Activated CD4-positive, alpha-beta T cell treated with anti-CD3 and anti-CD28 coated beads, Interleukin-2, Interleukin-4, amounts not matched to agents 100 ng/mL and 50 ng/mL, durations not matched to agents 16 hours and 8 hours (primary cell): ENCODE results near the gene XRRA1.
"Not testable (repeated sequence)": the region's sequence is repeated elsewhere in the genome, so short reads cannot be mapped to it uniquely, and the experiment has no call there.

Experiments used
- DNase-seq: peaks from one replicate; pipeline ENCODE4 v3.0.0-alpha.2; 2020; ENCODE audit warnings: low spot score

XRRA1 gene

DNA sequence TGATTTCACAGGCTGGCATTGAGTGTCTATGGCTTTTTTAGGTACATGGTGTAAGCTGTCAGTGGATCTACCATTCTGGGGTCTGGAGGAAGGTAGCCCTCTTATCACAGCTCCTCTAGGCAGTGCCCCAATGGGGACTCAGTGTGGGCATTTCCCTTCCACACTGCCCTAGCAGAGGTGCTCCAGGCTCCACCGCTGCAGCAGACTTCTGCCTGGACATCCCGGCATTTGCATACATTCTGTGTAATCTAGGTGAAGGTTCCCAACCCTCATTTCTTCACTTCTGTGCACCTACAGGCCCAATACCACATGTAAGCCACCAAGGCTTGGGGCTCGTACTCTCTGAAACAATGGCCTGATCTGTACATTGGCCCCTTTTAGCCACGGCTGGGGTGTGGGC lies 122.0 kb downstream of the XRRA1 start:
- DNase-seq = no peak

DNA sequence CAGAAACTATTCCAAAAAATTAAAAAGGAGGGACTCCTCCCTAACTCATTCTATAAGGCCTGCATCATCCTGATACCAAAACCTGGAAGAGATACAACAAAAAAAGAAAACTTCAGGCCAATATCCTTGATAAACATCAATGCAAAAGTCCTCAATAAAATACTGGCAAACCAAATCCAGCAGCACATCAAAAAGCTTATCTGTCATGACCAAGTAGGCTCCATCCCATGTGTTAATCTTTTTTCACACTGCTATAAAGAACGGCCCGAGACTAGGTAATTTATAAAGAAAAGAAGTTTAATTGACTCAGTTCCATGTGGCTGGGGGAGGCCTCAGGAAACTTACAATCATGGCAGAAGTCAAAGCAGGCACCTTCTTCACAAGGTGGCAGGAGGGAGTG lies 123.3 kb downstream of the XRRA1 start:
- not testable (repeated sequence) for DNase-seq

DNA sequence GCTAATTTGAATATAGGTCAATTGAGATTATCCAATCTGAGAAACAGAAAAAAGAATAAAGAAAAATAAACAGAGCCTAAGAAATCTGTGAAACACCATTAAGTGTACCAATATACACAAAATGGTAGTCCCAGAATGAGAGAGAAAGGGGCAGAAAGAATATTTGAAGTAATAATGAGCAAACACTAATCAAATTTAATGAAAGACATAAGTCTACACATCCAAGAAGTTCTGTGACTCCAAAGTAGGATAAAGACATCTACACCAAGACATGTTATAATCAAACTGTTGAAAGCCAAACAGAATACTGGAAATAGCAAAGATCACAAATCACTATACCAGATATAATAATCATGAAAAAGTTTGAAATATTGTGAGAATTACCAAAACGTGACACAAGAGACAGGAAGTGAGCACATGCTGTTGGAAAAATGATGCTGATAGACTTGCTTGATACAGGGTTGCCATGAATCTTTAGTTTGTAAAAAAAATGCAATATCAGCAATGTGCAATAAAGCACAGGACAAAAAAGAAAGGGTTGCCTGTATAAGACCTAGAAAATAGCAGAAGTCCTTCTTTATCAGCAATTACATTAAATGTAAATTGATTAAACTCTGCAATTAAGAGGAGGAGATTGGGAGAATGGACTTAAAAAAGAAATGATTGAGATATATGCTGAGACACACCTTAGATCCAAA lies 124.5 kb downstream of the XRRA1 start:
- no peak for DNase-seq

DNA sequence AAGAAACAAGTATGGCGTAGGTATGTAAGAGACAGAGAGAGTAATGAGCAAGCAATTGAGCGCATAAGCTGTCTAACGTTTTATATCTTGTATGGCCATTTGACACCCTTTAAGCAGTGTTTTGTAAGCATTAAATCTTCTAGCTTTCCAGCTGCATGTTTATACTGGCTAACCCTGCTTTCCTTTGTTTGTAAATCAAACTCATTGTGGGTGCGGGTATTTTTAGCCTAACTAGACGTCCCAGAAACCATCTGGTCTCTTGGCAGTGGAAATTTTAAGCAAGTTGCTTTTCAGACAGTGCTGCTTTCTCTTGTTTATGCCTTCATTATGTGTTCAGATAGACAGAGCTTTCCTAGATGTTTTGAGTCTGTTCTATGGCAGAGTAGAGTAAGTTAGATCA lies 126.7 kb downstream of the XRRA1 start:
- DNase-seq = no peak

- peak; percentile 16 for DNase-seq
Observed at GRCh38 chr11:74820763-74821162, 128.1 kb downstream of the XRRA1 start.

DNA sequence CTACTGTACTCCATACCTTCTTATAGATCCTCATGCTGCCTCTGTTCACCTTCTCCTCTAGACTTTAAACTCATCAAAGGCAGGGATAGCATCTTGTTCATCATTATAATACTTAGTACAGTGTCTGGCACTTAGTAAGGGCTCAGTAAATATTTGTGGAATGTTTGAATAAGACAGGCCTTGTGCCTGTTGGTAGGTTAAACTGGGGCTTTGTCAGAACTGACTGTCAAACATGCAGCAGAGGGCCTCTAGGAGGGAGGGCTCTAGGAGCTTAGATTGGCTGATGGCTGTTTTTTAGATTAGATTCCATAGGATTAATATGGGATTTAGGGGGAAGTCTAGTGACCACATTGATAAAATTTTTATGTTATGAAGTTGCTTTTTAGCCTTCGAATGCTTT lies 129.5 kb downstream of the XRRA1 start:
- no peak for DNase-seq

DNA sequence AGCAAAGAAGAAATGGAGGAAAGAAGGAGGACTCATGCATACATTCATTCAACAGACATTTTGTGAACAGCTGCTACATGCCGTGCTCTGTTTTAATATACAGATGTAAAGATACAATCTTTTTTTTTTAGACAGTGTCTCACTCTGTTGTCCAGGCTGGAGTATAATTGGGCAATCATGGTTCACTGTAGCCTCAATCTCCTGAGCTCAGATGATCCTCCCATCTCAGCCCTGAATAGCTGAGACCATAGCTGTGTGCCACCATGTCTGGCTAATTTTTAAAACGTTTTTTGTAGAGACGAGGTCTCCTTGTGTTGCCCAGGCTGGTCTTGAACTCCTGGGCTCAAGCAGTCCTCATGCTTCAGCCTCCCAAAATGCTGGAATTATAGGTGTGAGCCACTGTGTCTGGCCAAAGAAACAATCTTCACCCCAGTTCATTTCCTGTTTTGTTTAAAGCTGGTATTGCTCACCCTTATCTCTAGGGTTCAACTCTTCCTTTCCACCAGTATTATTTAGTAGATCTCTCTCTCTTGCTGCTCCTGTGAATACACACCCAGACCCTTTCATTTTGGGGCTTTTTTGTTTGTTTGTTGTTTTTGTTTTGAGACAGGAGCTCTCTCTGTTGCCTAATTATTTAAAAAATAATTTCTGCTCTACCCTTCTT lies 130.5 kb downstream of the XRRA1 start:
- DNase-seq = no peak

GRCh38 chr11:74816664-74817063 lies 132.2 kb downstream of the XRRA1 start:
- DNase-seq = no peak

GRCh38 chr11:74815966-74816365 lies 132.9 kb downstream of the XRRA1 start:
- no peak for DNase-seq

GRCh38 chr11:74809801-74810200 lies 139.1 kb downstream of the XRRA1 start:
- no peak for DNase-seq

GRCh38 chr11:74806267-74806666 lies 142.6 kb downstream of the XRRA1 start:
- DNase-seq = no peak

GRCh38 chr11:74791333-74792100 lies 157.4 kb downstream of the XRRA1 start:
- no peak for DNase-seq
